ENCODE measurements around the gene SIGLEC7.

SIGLEC7 gene

DNA sequence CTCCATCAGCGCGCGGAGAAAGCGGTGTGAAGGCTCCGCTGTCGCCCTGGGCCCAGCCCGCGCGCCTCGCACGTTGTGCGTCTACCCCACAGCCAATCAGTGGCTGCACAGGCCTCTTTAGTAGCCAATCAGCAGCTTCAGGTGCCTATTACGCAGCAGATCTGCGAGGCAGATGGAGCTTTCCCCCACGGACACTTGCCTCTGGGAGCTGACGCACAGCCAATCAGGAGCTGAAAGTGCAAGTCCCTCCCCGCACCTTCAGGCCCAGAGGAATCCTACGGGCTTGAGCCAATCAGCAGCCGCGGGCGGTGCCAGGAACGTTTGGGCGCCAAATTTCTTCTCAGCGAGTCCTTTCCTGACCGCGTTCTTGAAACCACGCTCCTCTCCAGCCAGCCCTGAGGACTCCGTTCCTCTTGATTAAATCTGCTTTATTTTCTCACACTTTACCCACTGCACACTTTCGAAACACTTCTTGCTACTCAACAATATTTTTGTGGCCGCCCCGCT, 39.9 kb downstream of the SIGLEC7 start:
- Histone ChIP-seq H3K4me3 (ENCODE audit: low read length) (no peak overlapping the region), H3K9ac (ENCODE audit: low read depth, low read length) (no peak overlapping the region), H3K27ac (ENCODE audit: low read length) (no peak overlapping the region), H3K4me1 (ENCODE audit: insufficient read depth, low read length) (no peaks in the 10 kb centered on the region), H3K27me3 (ENCODE audit: insufficient read depth, low read length) (peaks cover 5% of the 10 kb centered on the region; the same call in 1 of the 2 replicates), H3K36me3 (ENCODE audit: insufficient read depth, low read depth, low read length) (no peaks in the 10 kb centered on the region), H3K9me3 (ENCODE audit: insufficient read depth, low read depth, low read length) (no peaks in the 10 kb centered on the region)

DNA sequence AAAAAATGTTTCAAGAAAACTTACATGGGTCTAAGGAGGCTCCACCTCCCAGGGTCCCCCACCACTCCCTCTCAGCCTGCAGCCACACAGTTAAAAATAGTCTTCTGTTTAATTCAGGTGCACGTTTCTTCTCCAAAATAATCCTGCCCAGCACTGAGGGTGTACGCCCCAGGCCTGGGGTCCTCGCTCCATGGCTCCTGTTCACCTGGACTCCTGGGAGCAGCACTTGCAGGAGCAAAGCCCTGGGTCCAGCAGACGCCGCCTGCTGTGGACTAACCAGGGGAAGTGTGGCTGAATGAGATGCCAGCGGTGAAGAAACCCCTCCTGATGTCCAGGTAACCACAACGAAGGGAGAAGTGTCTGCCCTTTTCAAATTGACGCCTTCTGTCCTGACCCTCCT, 41.5 kb downstream of the SIGLEC7 start:
- Histone ChIP-seq H3K9ac (ENCODE audit: low read depth, low read length) (no peak overlapping the region), H3K36me3 (ENCODE audit: insufficient read depth, low read depth, low read length) (no peaks in the 10 kb centered on the region), H3K4me1 (ENCODE audit: insufficient read depth, low read length) (no peaks in the 10 kb centered on the region), H3K27me3 (ENCODE audit: insufficient read depth, low read length) (no peaks in the 10 kb centered on the region; the same call in 1 of the 2 replicates), H3K4me3 (ENCODE audit: low read length) (no peak overlapping the region), H3K9me3 (ENCODE audit: insufficient read depth, low read depth, low read length) (no peaks in the 10 kb centered on the region), H3K27ac (ENCODE audit: low read length) (no peak overlapping the region)

DNA sequence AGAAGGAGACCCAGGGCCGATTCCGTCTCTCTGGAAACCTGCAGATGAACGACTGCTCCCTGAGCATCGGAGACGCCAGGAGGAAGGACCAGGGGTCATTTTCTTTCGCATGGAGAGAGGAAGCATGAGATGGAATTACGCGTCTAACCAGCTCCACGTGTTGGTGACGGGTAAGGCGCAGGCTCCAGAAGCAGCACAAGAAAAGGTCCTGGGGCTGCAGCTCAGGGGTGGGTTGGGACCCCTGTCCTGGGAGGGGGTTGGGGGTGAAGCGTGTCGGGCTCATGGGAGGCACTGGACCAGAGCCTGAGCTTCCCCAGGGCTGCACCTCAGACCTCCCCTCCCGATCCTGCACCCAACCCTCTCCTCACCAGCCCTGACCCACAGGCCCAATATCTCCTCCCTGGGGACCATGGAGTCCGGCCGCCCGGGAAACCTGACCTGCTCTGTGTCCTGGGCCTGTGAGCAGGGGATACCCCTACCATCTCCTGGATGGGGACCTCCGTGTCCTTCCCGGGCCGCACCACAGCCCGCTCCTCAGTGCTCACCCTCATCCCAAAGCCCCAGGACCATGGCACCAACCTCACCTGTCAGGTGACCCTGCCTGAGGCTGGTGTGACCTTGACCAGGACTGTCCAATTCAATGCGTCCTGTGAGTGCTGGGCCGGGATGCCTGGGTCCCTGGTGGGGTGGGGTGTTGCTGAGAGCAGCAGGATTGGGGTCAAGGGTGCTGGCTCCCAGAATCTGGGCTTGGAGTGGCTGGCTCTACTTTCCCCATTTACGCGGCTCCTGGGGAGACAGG, 43.2 kb downstream of the SIGLEC7 start:
- H3K9ac ChIP-seq (ENCODE audit: low read depth, low read length), result no peak overlapping the region
- H3K27ac ChIP-seq (ENCODE audit: low read length), result no peak overlapping the region
- H3K4me3 ChIP-seq (ENCODE audit: low read length), result no peak overlapping the region
- no peaks in the 10 kb centered on the region for H3K4me1 ChIP-seq (ENCODE audit: insufficient read depth, low read length)
- no peaks in the 10 kb centered on the region for H3K9me3 ChIP-seq (ENCODE audit: insufficient read depth, low read depth, low read length)
- no peaks in the 10 kb centered on the region; the same call in 1 of the 2 replicates for H3K27me3 ChIP-seq (ENCODE audit: insufficient read depth, low read length)
- H3K36me3 ChIP-seq (ENCODE audit: insufficient read depth, low read depth, low read length), result no peaks in the 10 kb centered on the region

DNA sequence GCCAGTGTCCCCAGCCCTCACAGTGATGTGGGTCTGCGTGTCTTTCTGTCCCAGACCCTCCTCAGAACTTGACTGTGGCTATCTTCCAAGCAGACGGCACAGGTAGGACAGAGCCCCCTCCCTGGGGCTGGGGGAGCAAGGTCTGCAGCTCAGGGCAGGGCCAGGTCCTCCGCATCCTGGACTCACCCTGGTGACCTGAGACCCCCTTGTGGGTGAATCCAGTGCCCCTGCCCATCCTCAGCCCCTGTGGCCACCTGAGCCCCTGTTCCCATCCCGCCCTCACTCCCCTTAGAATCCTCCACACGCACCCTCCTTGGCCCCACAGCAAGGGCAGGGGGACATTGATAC, 43.7 kb downstream of the SIGLEC7 start:
- Histone ChIP-seq H3K36me3 (ENCODE audit: insufficient read depth, low read depth, low read length) (no peaks in the 10 kb centered on the region), H3K27me3 (ENCODE audit: insufficient read depth, low read length) (no peaks in the 10 kb centered on the region; the same call in 1 of the 2 replicates), H3K4me1 (ENCODE audit: insufficient read depth, low read length) (no peaks in the 10 kb centered on the region), H3K27ac (ENCODE audit: low read length) (no peak overlapping the region), H3K9ac (ENCODE audit: low read depth, low read length) (no peak overlapping the region), H3K9me3 (ENCODE audit: insufficient read depth, low read depth, low read length) (no peaks in the 10 kb centered on the region), H3K4me3 (ENCODE audit: low read length) (no peak overlapping the region)

DNA sequence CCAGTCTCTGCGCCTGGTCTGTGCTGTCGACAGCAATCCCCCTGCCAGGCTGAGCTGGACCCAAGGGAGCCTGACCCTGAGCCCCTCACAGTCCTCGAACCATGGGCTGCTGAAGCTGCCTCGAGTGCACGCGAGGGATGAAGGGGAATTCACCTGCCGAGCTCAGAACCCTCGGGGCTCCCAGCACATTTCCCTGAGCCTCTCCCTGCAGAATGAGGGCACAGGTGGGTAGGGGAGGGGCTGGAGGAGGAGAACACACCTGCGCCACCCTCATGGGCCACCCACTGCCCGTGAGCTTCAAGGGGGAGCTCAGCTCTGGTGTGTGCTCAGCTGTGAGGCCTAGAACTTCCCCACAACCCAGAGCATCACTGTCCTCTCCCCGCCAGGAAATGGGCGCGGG, 44.2 kb downstream of the SIGLEC7 start:
- no peak overlapping the region for H3K4me3 ChIP-seq (ENCODE audit: low read length)
- H3K27ac ChIP-seq (ENCODE audit: low read length), result no peak overlapping the region
- H3K9ac ChIP-seq (ENCODE audit: low read depth, low read length), result no peak overlapping the region
- no peaks in the 10 kb centered on the region; the same call in 1 of the 2 replicates for H3K27me3 ChIP-seq (ENCODE audit: insufficient read depth, low read length)
- no peaks in the 10 kb centered on the region for H3K36me3 ChIP-seq (ENCODE audit: insufficient read depth, low read depth, low read length)
- no peaks in the 10 kb centered on the region for H3K4me1 ChIP-seq (ENCODE audit: insufficient read depth, low read length)
- no peaks in the 10 kb centered on the region for H3K9me3 ChIP-seq (ENCODE audit: insufficient read depth, low read depth, low read length)

GRCh38 chr19:51187395-51188226, 45.5 kb downstream of the SIGLEC7 start:
- no peaks in the 10 kb centered on the region for H3K9me3 ChIP-seq (ENCODE audit: insufficient read depth, low read depth, low read length)
- H3K27me3 ChIP-seq (ENCODE audit: insufficient read depth, low read length), result no peaks in the 10 kb centered on the region; the same call in 1 of the 2 replicates
- H3K4me1 ChIP-seq (ENCODE audit: insufficient read depth, low read length), result no peaks in the 10 kb centered on the region
- H3K36me3 ChIP-seq (ENCODE audit: insufficient read depth, low read depth, low read length), result no peaks in the 10 kb centered on the region
- H3K27ac ChIP-seq (ENCODE audit: low read length), result no peak overlapping the region
- H3K4me3 ChIP-seq (ENCODE audit: low read length), result no peak overlapping the region
- H3K9ac ChIP-seq (ENCODE audit: low read depth, low read length), result no peak overlapping the region

DNA sequence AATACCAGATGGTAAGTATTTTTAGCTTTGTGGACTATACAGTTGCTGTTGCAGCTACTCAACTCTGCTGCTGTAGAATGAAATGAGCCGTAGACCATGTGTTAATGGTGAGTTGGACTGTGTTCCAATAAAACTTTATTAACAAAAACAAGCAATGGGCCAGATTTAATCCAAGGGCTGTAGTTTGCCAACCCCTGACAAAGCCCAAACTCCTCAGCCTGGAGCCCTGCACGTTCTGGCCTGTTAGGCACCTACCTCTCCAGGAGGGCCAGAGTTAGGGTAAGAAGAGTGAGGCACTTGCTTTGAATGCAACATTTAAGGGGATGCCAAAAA, 46.1 kb downstream of the SIGLEC7 start:
- H3K9me3 ChIP-seq (ENCODE audit: insufficient read depth, low read depth, low read length), result no peaks in the 10 kb centered on the region
- H3K27ac ChIP-seq (ENCODE audit: low read length), result no peak overlapping the region
- no peaks in the 10 kb centered on the region for H3K36me3 ChIP-seq (ENCODE audit: insufficient read depth, low read depth, low read length)
- no peak overlapping the region for H3K4me3 ChIP-seq (ENCODE audit: low read length)
- no peaks in the 10 kb centered on the region for H3K4me1 ChIP-seq (ENCODE audit: insufficient read depth, low read length)
- H3K27me3 ChIP-seq (ENCODE audit: insufficient read depth, low read length), result no peaks in the 10 kb centered on the region; the same call in 1 of the 2 replicates
- H3K9ac ChIP-seq (ENCODE audit: low read depth, low read length), result no peak overlapping the region

- no peak overlapping the region for H3K4me3 ChIP-seq (ENCODE audit: low read length)
- H3K9ac ChIP-seq (ENCODE audit: low read depth, low read length), result no peak overlapping the region
- H3K36me3 ChIP-seq (ENCODE audit: insufficient read depth, low read depth, low read length), result no peaks in the 10 kb centered on the region
- no peaks in the 10 kb centered on the region for H3K4me1 ChIP-seq (ENCODE audit: insufficient read depth, low read length)
- no peaks in the 10 kb centered on the region for H3K27me3 ChIP-seq (ENCODE audit: insufficient read depth, low read length)
- H3K9me3 ChIP-seq (ENCODE audit: insufficient read depth, low read depth, low read length), result no peaks in the 10 kb centered on the region
- H3K27ac ChIP-seq (ENCODE audit: low read length), result no peak overlapping the region
These were observed 50.6 kb downstream of the SIGLEC7 start for GRCh38 chr19:51192689-51193088.

DNA sequence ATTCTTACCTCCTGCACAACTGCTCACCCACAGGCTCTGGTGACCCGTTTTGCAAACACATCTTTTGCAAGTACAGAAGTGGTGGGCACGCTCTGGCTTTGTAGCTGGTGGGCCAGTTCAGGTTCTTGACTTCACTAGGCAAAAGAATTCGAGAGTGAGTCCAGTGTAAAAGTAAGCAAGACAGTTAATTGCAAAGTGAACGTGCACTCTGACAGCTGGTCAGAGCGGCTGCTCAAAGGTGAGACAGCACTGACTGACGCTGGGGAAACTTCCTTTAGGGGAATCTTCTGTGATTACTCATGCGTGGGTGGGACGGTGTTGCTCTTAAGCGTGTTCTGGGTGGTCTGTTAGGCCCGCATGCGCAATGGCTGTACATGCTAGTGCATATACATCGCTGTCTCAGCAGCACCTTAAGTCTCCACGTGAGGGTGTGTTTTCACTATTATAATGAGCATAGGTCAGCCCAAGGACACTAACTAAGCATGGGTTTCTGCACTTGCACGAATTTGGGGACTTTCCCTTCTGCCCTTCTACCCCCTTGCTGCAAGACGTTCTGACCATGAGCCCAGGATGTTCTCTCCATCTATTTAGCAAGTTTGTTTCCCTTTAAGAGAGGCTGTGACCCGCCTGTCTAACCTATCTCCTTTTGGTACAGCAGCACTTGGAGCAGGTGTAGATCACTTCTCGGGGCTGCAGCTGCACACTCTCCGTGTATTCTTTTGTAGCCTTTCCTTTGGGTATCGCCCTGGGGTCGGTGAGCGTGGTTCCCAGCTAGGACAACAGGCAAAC, 52.6 kb downstream of the SIGLEC7 start:
- Histone ChIP-seq H3K36me3 (ENCODE audit: insufficient read depth, low read depth, low read length) (no peaks in the 10 kb centered on the region), H3K9me3 (ENCODE audit: insufficient read depth, low read depth, low read length) (no peaks in the 10 kb centered on the region), H3K27ac (ENCODE audit: low read length) (no peak overlapping the region), H3K4me3 (ENCODE audit: low read length) (no peak overlapping the region), H3K27me3 (ENCODE audit: insufficient read depth, low read length) (no peaks in the 10 kb centered on the region; the same call in 1 of the 2 replicates), H3K9ac (ENCODE audit: low read depth, low read length) (no peak overlapping the region), H3K4me1 (ENCODE audit: insufficient read depth, low read length) (no peaks in the 10 kb centered on the region)

DNA sequence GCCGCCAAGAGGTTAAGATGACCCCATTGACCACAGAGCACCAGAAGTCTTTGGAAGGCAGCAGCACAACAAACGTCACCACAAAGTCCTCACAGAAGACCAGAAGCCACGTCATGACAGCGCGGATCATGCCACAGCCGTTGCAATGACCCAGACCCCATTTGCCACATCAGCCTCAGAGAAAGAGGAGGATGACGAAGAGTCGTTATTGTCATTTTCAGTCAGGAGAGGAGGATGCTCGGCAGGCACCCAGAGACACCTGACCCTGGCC, 53.1 kb downstream of the SIGLEC7 start:
- no peak overlapping the region for H3K4me3 ChIP-seq (ENCODE audit: low read length)
- no peak overlapping the region for H3K9ac ChIP-seq (ENCODE audit: low read depth, low read length)
- no peaks in the 10 kb centered on the region for H3K36me3 ChIP-seq (ENCODE audit: insufficient read depth, low read depth, low read length)
- no peaks in the 10 kb centered on the region for H3K4me1 ChIP-seq (ENCODE audit: insufficient read depth, low read length)
- H3K27ac ChIP-seq (ENCODE audit: low read length), result no peak overlapping the region
- no peaks in the 10 kb centered on the region for H3K9me3 ChIP-seq (ENCODE audit: insufficient read depth, low read depth, low read length)
- H3K27me3 ChIP-seq (ENCODE audit: insufficient read depth, low read length), result no peaks in the 10 kb centered on the region; the same call in 1 of the 2 replicates

GRCh38 chr19:51195616-51196015, 53.5 kb downstream of the SIGLEC7 start:
- Histone ChIP-seq H3K27me3 (ENCODE audit: insufficient read depth, low read length) (no peaks in the 10 kb centered on the region; the same call in 1 of the 2 replicates), H3K4me3 (ENCODE audit: low read length) (no peak overlapping the region), H3K36me3 (ENCODE audit: insufficient read depth, low read depth, low read length) (no peaks in the 10 kb centered on the region)

More at GRCh38 chr19:51195616-51196015, 53.5 kb downstream of the SIGLEC7 start:
- Histone ChIP-seq H3K4me1 (ENCODE audit: insufficient read depth, low read length) (no peaks in the 10 kb centered on the region), H3K27ac (ENCODE audit: low read length) (no peak overlapping the region), H3K9ac (ENCODE audit: low read depth, low read length) (no peak overlapping the region), H3K9me3 (ENCODE audit: insufficient read depth, low read depth, low read length) (no peaks in the 10 kb centered on the region)
